PC-9 (cell line): ENCODE measurements around the gene FSCB. TPM values are rescaled to one million over a fixed set of nuclear protein-coding genes. Genes with fewer than 3 reads are reported as not detected.

Source experiments
- BruUV-seq: library from RNA; stranded (reverse); fragments of 400-500 nt; replicated peaks from 2 replicates; lab custom pipeline; 2021; lab: Mats Ljungman, UMichigan
- CTCF ChIA-PET: fragments of 300-600 bp; sonication (Branson Sonifier 250); formaldehyde crosslinking; loops from one replicate; lab custom pipeline; 2022; ENCODE audit warnings: antibody characterized with exemption; lab: Charles Lee
- POLR2A ChIA-PET: fragments of 300-600 bp; sonication (Branson Sonifier 250); formaldehyde crosslinking; loops from one replicate; lab custom pipeline; 2022; ENCODE audit warnings: antibody characterized with exemption; ENCODE audit not compliant: unreplicated experiment; lab: Charles Lee
- DNase-seq, 2 experiments: peaks; one replicate each; pipeline versions ENCODE4 v3.0.0 to v3.0.0-alpha.2; 2015 to 2022; ENCODE audit warnings: mixed read lengths in 1 of 2
- H2AFZ ChIP-seq: fragments of 200-600 bp; sonication (generic); 2 replicates; pipeline ENCODE4 v1.8.1; 2017; ENCODE audit warnings: antibody characterized with exemption
- H3F3A ChIP-seq: fragments of 200-600 bp; sonication (generic); 2 replicates; pipeline ENCODE4 v1.8.1; 2017; ENCODE audit warnings: antibody characterized with exemption, mild to moderate bottlenecking, low read depth; ENCODE audit not compliant: insufficient read depth
- H3K27ac ChIP-seq: fragments of 200-600 bp; sonication (generic); 2 replicates; pipeline ENCODE4 v1.6.1; 2016; ENCODE audit warnings: mixed run types
- H3K27me3 ChIP-seq: fragments of 200-600 bp; sonication (generic); 2 replicates; pipeline ENCODE4 v1.6.1; 2016; ENCODE audit warnings: low read depth, mixed run types; ENCODE audit not compliant: insufficient read depth
- H3K36me3 ChIP-seq: fragments of 200-600 bp; sonication (generic); 2 replicates; pipeline ENCODE4 v1.6.1; 2016; ENCODE audit warnings: low read depth, mixed run types
- H3K4me1 ChIP-seq: fragments of 200-600 bp; sonication (generic); replicated peaks from 2 replicates; pipeline ENCODE4 v1.6.1; 2016; ENCODE audit warnings: mixed run types; ENCODE audit not compliant: insufficient read depth
- H3K4me2 ChIP-seq: fragments of 200-600 bp; sonication (generic); 2 replicates; pipeline ENCODE4 v1.6.1; 2017; ENCODE audit warnings: mixed run types
- H3K4me3 ChIP-seq: fragments of 200-600 bp; sonication (generic); 2 replicates; pipeline ENCODE4 v1.6.1; 2016; ENCODE audit warnings: mixed run types
- H3K79me2 ChIP-seq: fragments of 200-600 bp; sonication (generic); 2 replicates; pipeline ENCODE4 v1.6.1; 2017; ENCODE audit warnings: low read depth, mixed run types
- H3K9me2 ChIP-seq: fragments of 200-600 bp; sonication (generic); 2 replicates; pipeline ENCODE4 v1.8.1; 2017; ENCODE audit warnings: mild to moderate bottlenecking; ENCODE audit not compliant: insufficient read depth
- H3K9me3 ChIP-seq: fragments of 200-600 bp; sonication (generic); 2 replicates; pipeline ENCODE4 v1.8.1; 2016; ENCODE audit warnings: low read depth; ENCODE audit not compliant: insufficient read depth
- H4K20me1 ChIP-seq: fragments of 200-600 bp; sonication (generic); 2 replicates; pipeline ENCODE4 v1.8.1; 2017; ENCODE audit not compliant: insufficient read depth
- EZH2 ChIP-seq: fragments of 200-600 bp; sonication (generic); IDR thresholded peaks from 2 replicates; pipeline ENCODE4 v1.8.0; 2017; ENCODE audit warnings: antibody characterized with exemption, low read depth
- intact Hi-C: fragments of 100-400 bp; cut with micrococcal nuclease; formaldehyde crosslinking; loops from one replicate; pipeline ENCODE4 v1.10.0; 2022; ENCODE audit not compliant: unreplicated experiment
- total RNA-seq: library from RNA; stranded (reverse); gene quantifications from 2 replicates; pipeline ENCODE4 v1.2.3, GENCODE V29; 2021
- TF ChIP-seq, protein P1 (sequence below): fragments of 200-600 bp; sonication (generic); conservative IDR thresholded peaks from 2 replicates; pipeline ENCODE4 v1.6.1; 2017; ENCODE audit warnings: mixed run types, antibody characterized with exemption, mild to moderate bottlenecking, moderate library complexity

The FSCB gene
- total RNA-seq, 1 experiment from 2014 or later = not detected

DNA sequence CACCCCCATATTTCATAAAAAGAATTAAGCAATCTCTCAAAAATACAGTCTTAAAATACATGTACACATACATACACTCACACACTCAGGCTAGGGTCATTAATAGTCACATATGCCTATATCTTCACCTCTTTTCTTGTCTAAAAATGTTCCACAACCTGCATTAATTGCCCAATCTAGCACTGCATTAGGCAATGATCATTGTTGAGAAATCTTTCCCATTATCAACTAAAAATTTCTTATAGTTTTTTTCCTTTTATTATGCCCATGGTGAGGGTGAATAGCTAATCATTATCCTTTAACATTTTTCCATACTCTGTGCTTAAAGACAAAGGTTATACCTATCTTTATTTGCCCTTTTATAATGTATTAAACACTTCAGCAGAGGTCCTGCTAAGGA, 38.3 kb downstream of the FSCB start:
- ChIA-PET POLR2A (no interaction called here), CTCF (no interaction called here)
- no peaks in the 10 kb centered on the region for H3K9me2 ChIP-seq
- no peak for DNase-seq
- intact Hi-C loops = no loop called here
- H3K36me3 ChIP-seq = no peaks in the 10 kb centered on the region
- no peaks in the 10 kb centered on the region for H3K4me1 ChIP-seq
- H3K4me3 ChIP-seq = no peak overlapping the region
- no peaks in the 10 kb centered on the region for H3F3A ChIP-seq
- no peaks in the 10 kb centered on the region for H3K9me3 ChIP-seq
- H3K27me3 ChIP-seq = no peaks in the 10 kb centered on the region
- no peak overlapping the region for H3K4me2 ChIP-seq
- H3K79me2 ChIP-seq = no peaks in the 10 kb centered on the region
- H2AFZ ChIP-seq = no peak overlapping the region
- no peak overlapping the region for H3K27ac ChIP-seq
- BruUV-seq = no TSS peak
- TF ChIP-seq, protein P1, sequence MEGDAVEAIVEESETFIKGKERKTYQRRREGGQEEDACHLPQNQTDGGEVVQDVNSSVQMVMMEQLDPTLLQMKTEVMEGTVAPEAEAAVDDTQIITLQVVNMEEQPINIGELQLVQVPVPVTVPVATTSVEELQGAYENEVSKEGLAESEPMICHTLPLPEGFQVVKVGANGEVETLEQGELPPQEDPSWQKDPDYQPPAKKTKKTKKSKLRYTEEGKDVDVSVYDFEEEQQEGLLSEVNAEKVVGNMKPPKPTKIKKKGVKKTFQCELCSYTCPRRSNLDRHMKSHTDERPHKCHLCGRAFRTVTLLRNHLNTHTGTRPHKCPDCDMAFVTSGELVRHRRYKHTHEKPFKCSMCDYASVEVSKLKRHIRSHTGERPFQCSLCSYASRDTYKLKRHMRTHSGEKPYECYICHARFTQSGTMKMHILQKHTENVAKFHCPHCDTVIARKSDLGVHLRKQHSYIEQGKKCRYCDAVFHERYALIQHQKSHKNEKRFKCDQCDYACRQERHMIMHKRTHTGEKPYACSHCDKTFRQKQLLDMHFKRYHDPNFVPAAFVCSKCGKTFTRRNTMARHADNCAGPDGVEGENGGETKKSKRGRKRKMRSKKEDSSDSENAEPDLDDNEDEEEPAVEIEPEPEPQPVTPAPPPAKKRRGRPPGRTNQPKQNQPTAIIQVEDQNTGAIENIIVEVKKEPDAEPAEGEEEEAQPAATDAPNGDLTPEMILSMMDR = no peak
- TF ChIP-seq EZH2 = no peak
- H4K20me1 ChIP-seq = no peaks in the 10 kb centered on the region

DNA sequence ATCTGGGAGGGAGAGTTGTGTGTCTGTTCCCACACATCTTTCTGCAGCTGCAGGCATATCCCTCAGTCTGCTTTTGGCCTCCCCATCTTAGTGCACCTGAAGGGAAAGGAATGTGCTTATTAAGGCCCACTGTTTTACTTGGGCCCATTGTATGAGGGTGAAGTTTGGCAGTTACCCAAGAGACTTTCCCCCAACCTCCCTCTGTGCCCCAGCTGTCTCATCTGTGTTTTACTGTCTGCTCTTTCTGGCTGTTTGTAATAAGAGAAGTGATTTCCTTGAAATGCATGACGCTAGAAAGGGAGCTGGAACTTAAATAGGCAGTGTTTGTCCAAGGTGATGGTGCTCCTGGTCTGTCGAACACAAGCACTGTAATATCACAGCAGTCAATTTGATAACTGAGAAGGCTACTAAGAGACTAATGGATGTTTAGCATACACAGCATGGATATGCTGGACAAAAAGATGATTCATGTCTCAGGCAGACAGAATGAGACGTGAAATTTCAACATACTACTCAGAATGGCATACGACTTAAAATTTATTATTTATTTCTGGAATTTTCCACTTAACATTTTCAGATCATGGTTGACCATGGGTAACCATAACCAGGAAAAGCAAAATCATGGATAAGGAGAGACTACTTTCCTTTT, 43.6 kb downstream of the FSCB start:
- no peak overlapping the region for H3K4me3 ChIP-seq
- no peaks in the 10 kb centered on the region for H3K4me1 ChIP-seq
- no peak overlapping the region for H3K4me2 ChIP-seq
- no TSS peak for BruUV-seq
- H2AFZ ChIP-seq = no peak overlapping the region
- no peak overlapping the region for H3K27ac ChIP-seq
- DNase-seq = no peak
- no peaks in the 10 kb centered on the region for H3F3A ChIP-seq
- no peaks in the 10 kb centered on the region for H3K9me3 ChIP-seq
- intact Hi-C loops = no loop called here
- H4K20me1 ChIP-seq = no peaks in the 10 kb centered on the region
- H3K9me2 ChIP-seq = no peaks in the 10 kb centered on the region
- H3K79me2 ChIP-seq = no peaks in the 10 kb centered on the region
- ChIA-PET POLR2A (no interaction called here), CTCF (no interaction called here)
- H3K36me3 ChIP-seq = no peaks in the 10 kb centered on the region
- TF ChIP-seq EZH2 = no peak
- TF ChIP-seq, protein P1 = no peak
- H3K27me3 ChIP-seq = no peaks in the 10 kb centered on the region

DNA sequence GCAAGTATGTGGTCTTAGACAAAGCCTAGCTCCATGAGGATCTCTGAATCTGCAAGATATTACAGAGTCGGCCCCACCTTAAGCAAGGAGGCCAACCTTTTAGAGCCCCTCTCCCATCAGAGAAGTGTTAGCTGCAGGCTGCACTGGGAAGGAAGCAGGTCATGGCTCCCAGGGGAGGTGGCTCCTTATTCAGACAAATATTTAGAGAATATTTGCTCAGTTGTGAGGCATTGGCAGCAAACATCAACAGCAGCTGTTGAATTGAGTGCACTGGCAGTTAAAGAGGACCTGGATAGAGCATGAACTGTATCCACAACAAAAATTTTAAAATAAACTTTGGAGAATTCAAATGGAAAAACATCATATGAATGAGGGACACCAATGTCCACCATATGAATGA, 44.7 kb downstream of the FSCB start:
- Histone ChIP-seq H3K4me1 (no peaks in the 10 kb centered on the region), H3K79me2 (no peaks in the 10 kb centered on the region), H3K9me3 (no peaks in the 10 kb centered on the region), H3K4me3 (no peak overlapping the region), H3F3A (no peaks in the 10 kb centered on the region), H3K9me2 (no peaks in the 10 kb centered on the region), H4K20me1 (no peaks in the 10 kb centered on the region), H3K36me3 (no peaks in the 10 kb centered on the region), H2AFZ (no peak overlapping the region), H3K27ac (no peak overlapping the region), H3K4me2 (no peak overlapping the region), H3K27me3 (no peaks in the 10 kb centered on the region)
- TF ChIP-seq EZH2 = no peak
- TF ChIP-seq, protein P1 = no peak
- ChIA-PET POLR2A (no interaction called here), CTCF (no interaction called here)
- no peak for DNase-seq
- BruUV-seq = no TSS peak
- intact Hi-C loops = no loop called here
